GM12892 (cell line): Measurements from ENCODE around the gene DYRK2.

Experiments used
- POLR2AphosphoS5 ChIP-seq: IDR thresholded peaks from 2 replicates; pipeline ENCODE4 v1.6.1; 2011; ENCODE audit warnings: low read depth, low read length, control low read depth
- TAF1 ChIP-seq: IDR thresholded peaks from 2 replicates; pipeline ENCODE4 v1.6.1; 2011; ENCODE audit warnings: low read depth, mild to moderate bottlenecking, control low read depth, low read length, borderline replicate concordance

GRCh38 chr12:67630373-67631088 lies 18.0 kb upstream of the DYRK2 start:
- no peak for TF ChIP-seq POLR2AphosphoS5
- no peak for TF ChIP-seq TAF1
